ENCODE measurements around the gene OR8G1. TPM values are rescaled to one million over a fixed set of nuclear protein-coding genes. Genes with fewer than 3 reads are reported as not detected.

Gene OR8G1
- total and polyA plus RNA-seq, 8 donors, result not detected

- intact Hi-C loops (cut with DNase I), result no loop called here
- ATAC-seq (peak in 2 of 4 donors; percentile 77 to 82), DNase-seq (no peak), FAIRE-seq (no peak)
- H3K27me3 ChIP-seq, result peaks cover 0 to 5% (median 0%) of the 10 kb centered on the region in 4 donors
- H3K4me1 ChIP-seq, result no peaks in the 10 kb centered on the region
- H3K27ac ChIP-seq, result no peak overlapping the region
- H3K36me3 ChIP-seq, result no peaks in the 10 kb centered on the region
- H3K4me3 ChIP-seq, result no peak overlapping the region
- no peaks in the 10 kb centered on the region for H3K9me3 ChIP-seq
- 48 to 60% methylated on average over 2 of the region's 2 CpGs for WGBS, 2 donors
- no peak for TF ChIP-seq CTCF (IDR thresholded peaks at IDR 0.05)
Measured at GRCh38 chr11:124197999-124198398, 42.9 kb upstream of the OR8G1 start.

- peak in 2 of 4 donors; percentile 41 to 64 for ATAC-seq
- Histone ChIP-seq H3K9me3 (no peaks in the 10 kb centered on the region), H3K27me3 (peaks cover 0 to 5% (median 0%) of the 10 kb centered on the region in 4 donors), H3K4me3 (no peak overlapping the region), H3K27ac (no peak overlapping the region), H3K4me1 (no peaks in the 10 kb centered on the region), H3K36me3 (no peaks in the 10 kb centered on the region)
- intact Hi-C loops (cut with DNase I), result no loop called here
- no peak for TF ChIP-seq CTCF (IDR thresholded peaks at IDR 0.05)
- no peak for DNase-seq
- no peak for FAIRE-seq
- WGBS, 2 donors, result 88 to 94% methylated on average over 7 of the region's 7 CpGs
Measured at GRCh38 chr11:124198897-124199296, 42.0 kb upstream of the OR8G1 start.

- WGBS, 2 donors, result 40 to 50% methylated on average over 1 of the region's 1 CpG
- ATAC-seq, result peak in 1 of 4 donors; percentile 50
Measured at GRCh38 chr11:124199702-124200101, 41.2 kb upstream of the OR8G1 start.

GRCh38 chr11:124200671-124201070 is 40.2 kb upstream of the OR8G1 start:
- intact Hi-C loops (cut with DNase I), result no loop called here
- H3K27ac ChIP-seq, result no peak overlapping the region
- H3K36me3 ChIP-seq, result no peaks in the 10 kb centered on the region
- H3K27me3 ChIP-seq, result peaks cover 0 to 5% (median 0%) of the 10 kb centered on the region in 4 donors
- H3K4me3 ChIP-seq, result no peak overlapping the region
- no peaks in the 10 kb centered on the region for H3K9me3 ChIP-seq
- DNase-seq (peak in 1 of 6 donors; percentile 28), FAIRE-seq (no peak), ATAC-seq (no peak)
- H3K4me1 ChIP-seq, result no peaks in the 10 kb centered on the region
- no peak for TF ChIP-seq CTCF (IDR thresholded peaks at IDR 0.05)
- 90 to 92% methylated on average over 16 of the region's 16 CpGs for WGBS, 2 donors

More at GRCh38 chr11:124199702-124200101, 41.2 kb upstream of the OR8G1 start:
- TF ChIP-seq CTCF (IDR thresholded peaks at IDR 0.05), result no peak
- Histone ChIP-seq H3K27me3 (peaks cover 0 to 5% (median 0%) of the 10 kb centered on the region in 4 donors), H3K9me3 (no peaks in the 10 kb centered on the region), H3K36me3 (no peaks in the 10 kb centered on the region), H3K4me3 (no peak overlapping the region), H3K27ac (no peak overlapping the region), H3K4me1 (no peaks in the 10 kb centered on the region)
- intact Hi-C loops (cut with DNase I), result no loop called here
- DNase-seq (no peak), FAIRE-seq (no peak)

- Histone ChIP-seq H3K9me3 (no peaks in the 10 kb centered on the region), H3K4me1 (no peaks in the 10 kb centered on the region), H3K36me3 (no peaks in the 10 kb centered on the region), H3K27me3 (peaks cover 0 to 5% (median 0%) of the 10 kb centered on the region in 4 donors), H3K4me3 (no peak overlapping the region), H3K27ac (no peak overlapping the region)
- no peak for ATAC-seq
- DNase-seq, result no peak
- no peak for TF ChIP-seq CTCF (IDR thresholded peaks at IDR 0.05)
- no peak for FAIRE-seq
- WGBS, 2 donors, result 32 to 55% methylated on average over 3 of the region's 3 CpGs
- intact Hi-C loops (cut with DNase I), result no loop called here
Measured at GRCh38 chr11:124202951-124203350, 37.9 kb upstream of the OR8G1 start.
